ENCODE results near the gene DHRS12.

DNA sequence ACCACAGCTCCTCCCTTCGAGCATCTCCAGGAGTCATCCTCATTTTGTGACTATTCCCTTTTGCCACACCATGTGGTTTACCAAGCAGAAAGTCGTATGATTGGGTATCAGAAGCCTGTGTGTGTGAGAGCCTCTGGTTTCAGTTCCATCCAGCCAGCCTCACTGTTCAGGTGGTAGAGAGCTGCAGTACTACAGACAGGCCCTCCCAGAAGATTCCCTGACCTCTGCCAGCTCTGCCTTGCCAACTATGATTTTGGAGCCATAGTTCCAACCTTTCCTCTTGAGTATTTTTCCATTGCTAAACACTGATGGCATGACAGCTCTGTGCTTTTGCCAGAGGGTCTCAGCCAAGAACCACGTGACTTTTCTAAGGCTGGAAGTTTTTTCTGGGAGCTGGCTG, 82.5 kb downstream of the DHRS12 start:
- TF ChIP-seq, protein P1, sequence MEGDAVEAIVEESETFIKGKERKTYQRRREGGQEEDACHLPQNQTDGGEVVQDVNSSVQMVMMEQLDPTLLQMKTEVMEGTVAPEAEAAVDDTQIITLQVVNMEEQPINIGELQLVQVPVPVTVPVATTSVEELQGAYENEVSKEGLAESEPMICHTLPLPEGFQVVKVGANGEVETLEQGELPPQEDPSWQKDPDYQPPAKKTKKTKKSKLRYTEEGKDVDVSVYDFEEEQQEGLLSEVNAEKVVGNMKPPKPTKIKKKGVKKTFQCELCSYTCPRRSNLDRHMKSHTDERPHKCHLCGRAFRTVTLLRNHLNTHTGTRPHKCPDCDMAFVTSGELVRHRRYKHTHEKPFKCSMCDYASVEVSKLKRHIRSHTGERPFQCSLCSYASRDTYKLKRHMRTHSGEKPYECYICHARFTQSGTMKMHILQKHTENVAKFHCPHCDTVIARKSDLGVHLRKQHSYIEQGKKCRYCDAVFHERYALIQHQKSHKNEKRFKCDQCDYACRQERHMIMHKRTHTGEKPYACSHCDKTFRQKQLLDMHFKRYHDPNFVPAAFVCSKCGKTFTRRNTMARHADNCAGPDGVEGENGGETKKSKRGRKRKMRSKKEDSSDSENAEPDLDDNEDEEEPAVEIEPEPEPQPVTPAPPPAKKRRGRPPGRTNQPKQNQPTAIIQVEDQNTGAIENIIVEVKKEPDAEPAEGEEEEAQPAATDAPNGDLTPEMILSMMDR (IDR thresholded peaks at IDR 0.05) = no peak
- TF ChIP-seq POLR2A (IDR thresholded peaks at IDR 0.05) = no peak

Measured in Peyer's patch (tissue), 4 donors.